ENCODE data around the gene ZNF385A. TPM values are rescaled to one million over a fixed set of nuclear protein-coding genes. Genes with fewer than 3 reads are reported as not detected.

ZNF385A gene
- total RNA-seq, 1 donor from 2014 or later, result 5.6 TPM

GRCh38 chr12:54358945-54359761, 25.4 kb downstream of the ZNF385A start:
- peak; percentile 99 for DNase-seq (ENCODE audit: low read depth)
- peak overlapping the region; percentile 44 for H3K4me3 ChIP-seq (ENCODE audit: low read depth, low read length)
- no peaks in the 10 kb centered on the region for H3K36me3 ChIP-seq (ENCODE audit: control insufficient read depth, insufficient read depth, low read length)
- no peak for TF ChIP-seq CTCF (IDR thresholded peaks at IDR 0.05; ENCODE audit: insufficient read depth, low read length, poor library complexity, severe bottlenecking)
- no peaks in the 10 kb centered on the region for H3K27me3 ChIP-seq (ENCODE audit: control insufficient read depth, insufficient read depth, low read length)

- no peak for DNase-seq (ENCODE audit: low read depth)
- Histone ChIP-seq H3K4me3 (ENCODE audit: low read depth, low read length) (peak overlapping the region; percentile 44), H3K36me3 (ENCODE audit: control insufficient read depth, insufficient read depth, low read length) (no peaks in the 10 kb centered on the region), H3K27me3 (ENCODE audit: control insufficient read depth, insufficient read depth, low read length) (no peaks in the 10 kb centered on the region)
- no peak for TF ChIP-seq CTCF (IDR thresholded peaks at IDR 0.05; ENCODE audit: insufficient read depth, low read length, poor library complexity, severe bottlenecking)
Measured at GRCh38 chr12:54358191-54358944, 26.2 kb downstream of the ZNF385A start.

- TF ChIP-seq CTCF (IDR thresholded peaks at IDR 0.05; ENCODE audit: insufficient read depth, low read length, poor library complexity, severe bottlenecking), result no peak
- H3K36me3 ChIP-seq (ENCODE audit: control insufficient read depth, insufficient read depth, low read length), result no peaks in the 10 kb centered on the region
- no peak overlapping the region for H3K4me3 ChIP-seq (ENCODE audit: low read depth, low read length)
- no peak for DNase-seq (ENCODE audit: low read depth)
- no peaks in the 10 kb centered on the region for H3K27me3 ChIP-seq (ENCODE audit: control insufficient read depth, insufficient read depth, low read length)
Measured at GRCh38 chr12:54357506-54358190, 26.9 kb downstream of the ZNF385A start.

- TF ChIP-seq CTCF (IDR thresholded peaks at IDR 0.05; ENCODE audit: insufficient read depth, low read length, poor library complexity, severe bottlenecking), result no peak
- Histone ChIP-seq H3K4me3 (ENCODE audit: low read depth, low read length) (no peak overlapping the region), H3K36me3 (ENCODE audit: control insufficient read depth, insufficient read depth, low read length) (no peaks in the 10 kb centered on the region), H3K27me3 (ENCODE audit: control insufficient read depth, insufficient read depth, low read length) (no peaks in the 10 kb centered on the region)
- DNase-seq (ENCODE audit: low read depth), result no peak
Measured at GRCh38 chr12:54356951-54357356, 27.6 kb downstream of the ZNF385A start.

GRCh38 chr12:54356228-54356627, 28.3 kb downstream of the ZNF385A start:
- no peak for DNase-seq (ENCODE audit: low read depth)
- Histone ChIP-seq H3K36me3 (ENCODE audit: control insufficient read depth, insufficient read depth, low read length) (no peaks in the 10 kb centered on the region), H3K27me3 (ENCODE audit: control insufficient read depth, insufficient read depth, low read length) (no peaks in the 10 kb centered on the region), H3K4me3 (ENCODE audit: low read depth, low read length) (no peak overlapping the region)
- TF ChIP-seq CTCF (IDR thresholded peaks at IDR 0.05; ENCODE audit: insufficient read depth, low read length, poor library complexity, severe bottlenecking), result no peak

Data from kidney epithelial cell (primary cell).